GM19455 (cell line): ENCODE measurements around the gene LRMDA.
"Not testable (repeated sequence)": the region's sequence is repeated elsewhere in the genome, so short reads cannot be mapped to it uniquely, and the experiment has no call there.

Experiments
- ATAC-seq: cut with Tn5 transposase; IDR thresholded peaks from one replicate; pipeline ENCODE4 v1.9.1; 2021; ENCODE audit not compliant: unreplicated experiment

LRMDA gene

DNA sequence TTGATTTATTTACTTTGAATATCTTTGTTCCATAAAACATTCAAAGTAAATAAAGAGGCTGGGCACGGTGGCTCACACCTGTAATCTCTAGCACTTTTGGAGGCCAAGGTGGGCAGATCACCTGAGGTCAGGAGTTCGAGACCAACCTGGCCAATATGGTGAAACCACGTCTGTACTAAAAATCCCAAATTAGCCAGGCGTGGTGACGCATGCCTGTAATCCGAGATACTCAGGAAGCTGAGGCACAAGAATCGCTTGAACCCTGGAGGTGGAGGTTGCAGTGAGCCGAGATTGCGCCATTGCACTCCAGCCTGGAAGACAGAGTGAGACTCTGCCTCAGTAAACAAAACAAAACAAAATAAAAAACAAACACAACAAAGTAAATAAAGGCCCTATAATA, 1153.0 kb downstream of the LRMDA start:
- not testable (repeated sequence) for ATAC-seq
